Measurements from ENCODE around the gene C9orf152. TPM values are rescaled to one million over a fixed set of nuclear protein-coding genes. Genes with fewer than 3 reads are reported as not detected.

Gene C9orf152
- total and polyA plus RNA-seq, 10 of the 15 experiments (the other 5 are each of a cell fraction or from before 2014, with no cell fraction given): 0.04 TPM; not detected in 9

DNA sequence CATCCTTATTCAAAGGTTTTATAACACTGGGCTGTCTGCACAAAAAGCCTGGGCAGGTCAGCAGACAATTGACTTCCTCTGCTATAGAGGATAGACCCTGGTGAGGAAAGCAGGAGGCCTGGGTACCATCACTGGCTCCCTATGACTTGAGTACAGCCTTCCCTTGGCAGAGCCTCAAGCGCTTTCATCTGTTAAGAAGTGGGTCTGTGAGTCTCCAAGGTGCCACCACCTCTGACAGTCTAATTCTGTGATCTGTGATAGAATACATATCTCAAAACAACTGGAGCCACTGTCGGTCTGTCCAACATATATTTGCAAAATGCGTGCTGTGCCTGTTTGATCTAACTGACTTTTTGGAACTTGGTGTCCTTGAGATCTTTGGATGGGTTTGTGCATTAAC is 52.2 kb downstream of the C9orf152 start:
- SMC1A ChIA-PET (ENCODE audit: uncharacterized antibody, unreplicated experiment): interaction anchor here (1.5 to 14.0 kb wide), 8 partner anchors 8 to 269 kb away, joined by 4 to 460 read pairs (median 6); no protein-coding TSS in a partner anchor
- peaks cover 7% of the 10 kb centered on the region for H4K20me1 ChIP-seq (ENCODE audit: control insufficient read depth, insufficient read depth)
- POLR2A ChIA-PET: no interaction called here
- RAD21 ChIA-PET (ENCODE audit: unreplicated experiment): interaction anchor here (1.5 to 17.2 kb wide), 4 partner anchors 52 to 252 kb away, joined by 3 to 424 read pairs (median 48); no protein-coding TSS in a partner anchor
- no peaks in the 10 kb centered on the region for H3K27me3 ChIP-seq (replicated peaks in 1 of 2; ENCODE audit: control insufficient read depth in 2 of 2, insufficient read depth in 2 of 2, low read length in 1 of 2)
- FAIRE-seq: no peak
- no peaks in the 10 kb centered on the region for H3K9me3 ChIP-seq (replicated peaks; ENCODE audit: control insufficient read depth, insufficient read depth, low read length)
- peaks cover 91% of the 10 kb centered on the region for H3K79me2 ChIP-seq (ENCODE audit: control insufficient read depth, insufficient read depth, low read length)
- no peak overlapping the region for H2AFZ ChIP-seq (ENCODE audit: control insufficient read depth, low read depth, low read length)
- no TSS peak for BruUV-seq (replicated peaks)
- no peak for ATAC-seq
- CTCF ChIA-PET: interaction anchor here (1.0 to 14.4 kb wide), 7 partner anchors 8 to 252 kb away, joined by 3 to 237 read pairs (median 17); no protein-coding TSS in a partner anchor
- in situ Hi-C loops (cut with MboI): loop anchor here (10.0 kb wide), 1 partner anchor 101 kb away; no protein-coding TSS in a partner anchor
- H3K27ac ChIP-seq (ENCODE audit: control insufficient read depth, insufficient read depth): no peak overlapping the region
- H3K4me2 ChIP-seq (ENCODE audit: control insufficient read depth, insufficient read depth): peak overlapping the region; percentile 75; the same call in 1 of the 2 replicates
- 100% methylated on average over 3 of the region's 3 CpGs for WGBS (ENCODE audit: insufficient coverage, insufficient replicate concordance, low lambda C conversion rate, missing lambda C conversion rate)
- H3K36me3 ChIP-seq (ENCODE audit: control insufficient read depth in 2 of 2, insufficient read depth in 2 of 2, low read length in 1 of 2): peaks cover 18 to 30% of the 10 kb centered on the region in 2 experiments; a peak in 3 of 4 replicates
- H3K4me3 ChIP-seq: no peak overlapping the region
- peaks cover 58% of the 10 kb centered on the region for H3K4me1 ChIP-seq (ENCODE audit: control insufficient read depth, insufficient read depth, low read length)
- DNase-seq (ENCODE audit: low read depth, low spot score): no peak
- H3K9ac ChIP-seq (ENCODE audit: control insufficient read depth, insufficient read depth, low read length): no peak overlapping the region
- intact Hi-C loops (cut with micrococcal nuclease; ENCODE audit: unreplicated experiment): no loop called here
- TF ChIP-seq SP1 (IDR thresholded peaks at IDR 0.05; ENCODE audit: low read depth, low read length): no peak
- no peak for TF ChIP-seq LARP7 (IDR thresholded peaks at IDR 0.05)
- TF ChIP-seq HDGF (IDR thresholded peaks at IDR 0.05): no peak
- TF ChIP-seq, protein P1, sequence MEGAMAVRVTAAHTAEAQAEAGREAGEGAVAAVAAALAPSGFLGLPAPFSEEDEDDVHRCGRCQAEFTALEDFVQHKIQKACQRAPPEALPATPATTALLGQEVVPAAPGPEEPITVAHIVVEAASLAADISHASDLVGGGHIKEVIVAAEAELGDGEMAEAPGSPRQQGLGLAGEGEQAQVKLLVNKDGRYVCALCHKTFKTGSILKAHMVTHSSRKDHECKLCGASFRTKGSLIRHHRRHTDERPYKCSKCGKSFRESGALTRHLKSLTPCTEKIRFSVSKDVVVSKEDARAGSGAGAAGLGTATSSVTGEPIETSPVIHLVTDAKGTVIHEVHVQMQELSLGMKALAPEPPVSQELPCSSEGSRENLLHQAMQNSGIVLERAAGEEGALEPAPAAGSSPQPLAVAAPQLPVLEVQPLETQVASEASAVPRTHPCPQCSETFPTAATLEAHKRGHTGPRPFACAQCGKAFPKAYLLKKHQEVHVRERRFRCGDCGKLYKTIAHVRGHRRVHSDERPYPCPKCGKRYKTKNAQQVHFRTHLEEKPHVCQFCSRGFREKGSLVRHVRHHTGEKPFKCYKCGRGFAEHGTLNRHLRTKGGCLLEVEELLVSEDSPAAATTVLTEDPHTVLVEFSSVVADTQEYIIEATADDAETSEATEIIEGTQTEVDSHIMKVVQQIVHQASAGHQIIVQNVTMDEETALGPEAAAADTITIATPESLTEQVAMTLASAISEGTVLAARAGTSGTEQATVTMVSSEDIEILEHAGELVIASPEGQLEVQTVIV (IDR thresholded peaks at IDR 0.05; ENCODE audit: borderline replicate concordance, partially characterized antibody): no peak
- TF ChIP-seq ETV6 (conservative IDR thresholded peaks at IDR 0.05 in 1 of 2, IDR thresholded peaks at IDR 0.05 in 1 of 2; ENCODE audit: borderline replicate concordance in 1 of 2, low read depth in 1 of 2): no peak
- no peak for TF ChIP-seq REST (IDR thresholded peaks at IDR 0.05; ENCODE audit: low read depth, low read length)
- TF ChIP-seq CBX3 (IDR thresholded peaks at IDR 0.05; ENCODE audit: borderline replicate concordance, low read depth): no peak
- no peak for TF ChIP-seq ZBTB11 (CRISPR knock-in tag; IDR thresholded peaks at IDR 0.05)
- TF ChIP-seq WRNIP1 (IDR thresholded peaks at IDR 0.05; ENCODE audit: borderline replicate concordance, low read depth, low read length): no peak
- no peak for TF ChIP-seq SUZ12 (IDR thresholded peaks at IDR 0.05; ENCODE audit: unreplicated experiment)
- no peak for TF ChIP-seq ZZZ3 (IDR thresholded peaks at IDR 0.05; ENCODE audit: control insufficient read depth, insufficient read length, low read depth)
- no peak for TF ChIP-seq RAD21 (IDR thresholded peaks at IDR 0.05; ENCODE audit: insufficient read depth, low read depth, low read length)

Data from GM12878 (cell line).